Measurements from ENCODE around the gene CACNA1B. TPM values are rescaled to one million over a fixed set of nuclear protein-coding genes. Genes with fewer than 3 reads are reported as not detected.

The CACNA1B gene
- total RNA-seq, 1 donor from 2014 or later: not detected

GRCh38 chr9:137860361-137860760 lies 17.2 kb upstream of the CACNA1B start:
- Histone ChIP-seq H3K36me3 (ENCODE audit: control insufficient read depth, insufficient read depth, low read length) (no peaks in the 10 kb centered on the region), H3K27me3 (ENCODE audit: control insufficient read depth, insufficient read depth, low read length) (no peaks in the 10 kb centered on the region), H3K4me3 (ENCODE audit: low read depth, low read length) (no peak overlapping the region)
- DNase-seq (ENCODE audit: low read depth) (no peak), FAIRE-seq (no peak)
- no peak for TF ChIP-seq CTCF (IDR thresholded peaks at IDR 0.05; ENCODE audit: insufficient read depth, low read length, severe bottlenecking)

- Histone ChIP-seq H3K4me3 (ENCODE audit: low read depth, low read length) (no peak overlapping the region), H3K27me3 (ENCODE audit: control insufficient read depth, insufficient read depth, low read length) (no peaks in the 10 kb centered on the region), H3K36me3 (ENCODE audit: control insufficient read depth, insufficient read depth, low read length) (no peaks in the 10 kb centered on the region)
- DNase-seq (ENCODE audit: low read depth): no peak
- TF ChIP-seq CTCF (IDR thresholded peaks at IDR 0.05; ENCODE audit: insufficient read depth, low read length, severe bottlenecking): no peak
- FAIRE-seq: no peak
Measured at GRCh38 chr9:137865581-137866145, 11.9 kb upstream of the CACNA1B start.

GRCh38 chr9:137866226-137867141 lies 11.1 kb upstream of the CACNA1B start:
- Histone ChIP-seq H3K27me3 (ENCODE audit: control insufficient read depth, insufficient read depth, low read length) (no peaks in the 10 kb centered on the region), H3K4me3 (ENCODE audit: low read depth, low read length) (no peak overlapping the region), H3K36me3 (ENCODE audit: control insufficient read depth, insufficient read depth, low read length) (no peaks in the 10 kb centered on the region)
- no peak for TF ChIP-seq CTCF (IDR thresholded peaks at IDR 0.05; ENCODE audit: insufficient read depth, low read length, severe bottlenecking)
- FAIRE-seq: peak; percentile 7
- no peak for DNase-seq (ENCODE audit: low read depth)

- no peak for TF ChIP-seq CTCF (IDR thresholded peaks at IDR 0.05; ENCODE audit: insufficient read depth, low read length, severe bottlenecking)
- DNase-seq (ENCODE audit: low read depth) (no peak), FAIRE-seq (no peak)
- Histone ChIP-seq H3K4me3 (ENCODE audit: low read depth, low read length) (no peak overlapping the region), H3K27me3 (ENCODE audit: control insufficient read depth, insufficient read depth, low read length) (no peaks in the 10 kb centered on the region), H3K36me3 (ENCODE audit: control insufficient read depth, insufficient read depth, low read length) (no peaks in the 10 kb centered on the region)
Measured at GRCh38 chr9:137870432-137870831, 7.2 kb upstream of the CACNA1B start.

- no peak for FAIRE-seq
Measured at GRCh38 chr9:137872296-137872695, 5.3 kb upstream of the CACNA1B start.

More at GRCh38 chr9:137872296-137872695, 5.3 kb upstream of the CACNA1B start:
- Histone ChIP-seq H3K36me3 (ENCODE audit: control insufficient read depth, insufficient read depth, low read length) (no peaks in the 10 kb centered on the region), H3K27me3 (ENCODE audit: control insufficient read depth, insufficient read depth, low read length) (peaks cover 2% of the 10 kb centered on the region), H3K4me3 (ENCODE audit: low read depth, low read length) (no peak overlapping the region)
- DNase-seq (ENCODE audit: low read depth): no peak
- no peak for TF ChIP-seq CTCF (IDR thresholded peaks at IDR 0.05; ENCODE audit: insufficient read depth, low read length, severe bottlenecking)

Data from bronchial epithelial cell (primary cell).